Right lobe of liver (tissue), 4 donors: ENCODE measurements around the gene IGF2BP2.

ENCODE experiments used
- CTCF ChIP-seq, 4 donors: fragments of 200-600 bp in 3 of 4; fragments of 450-650 bp in 1 of 4; IDR thresholded peaks; one replicate each; pipeline versions ENCODE4 v1.5.1 to v1.8.0; 2016 to 2022; ENCODE audit warnings: antibody characterized with exemption in 4 of 4, mild to moderate bottlenecking in 2 of 4
- POLR2A ChIP-seq: fragments of 450-650 bp; IDR thresholded peaks from one replicate; pipeline ENCODE4 v1.6.1; 2017; ENCODE audit warnings: antibody characterized with exemption, mild to moderate bottlenecking
- donor health status: DM: no; HTN: no; CAD: no.
- donor health status: DM: no; HTN: no; CAD: no.
- donor health status: DM: no; HTN: yes; CAD: no.

DNA sequence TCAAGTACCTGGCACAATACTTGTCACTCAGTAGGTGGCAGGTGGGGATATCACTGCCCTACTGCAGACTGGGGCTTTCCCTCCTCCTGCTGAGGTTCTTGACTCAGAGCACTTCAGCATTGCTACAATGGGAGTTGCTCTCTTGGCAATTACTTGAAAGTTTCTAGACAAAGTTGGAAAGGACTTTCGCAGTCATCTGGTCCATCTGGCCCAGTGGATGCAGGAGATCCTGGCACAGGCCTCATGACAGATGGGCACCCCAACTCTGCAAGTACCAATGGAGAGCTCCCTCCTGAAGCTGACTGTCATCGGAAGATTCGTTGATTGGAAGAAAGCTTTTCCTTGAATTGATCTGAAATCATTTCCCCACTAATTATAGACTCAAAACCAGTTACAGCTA is 19.2 kb upstream of the IGF2BP2 start:
- TF ChIP-seq CTCF (IDR thresholded peaks at IDR 0.05) (no peak), POLR2A (no peak)
